Calu3 (cell line): ENCODE measurements around the gene TMEM40. TPM values are rescaled to one million over a fixed set of nuclear protein-coding genes. Genes with fewer than 3 reads are reported as not detected.
"Not testable (repeated sequence)": the region's sequence is repeated elsewhere in the genome, so short reads cannot be mapped to it uniquely, and the experiment has no call there.

ENCODE experiments used
- BruUV-seq: library from RNA; stranded (reverse); fragments of 400-500 nt; replicated peaks from 2 replicates; lab custom pipeline; 2021; lab: Mats Ljungman, UMichigan
- CTCF ChIA-PET: fragments of 300-600 bp; sonication (Branson Sonifier 250); formaldehyde crosslinking; loops from one replicate; lab custom pipeline; 2022; ENCODE audit warnings: antibody characterized with exemption; lab: Charles Lee
- DNase-seq: peaks from one replicate; pipeline ENCODE4 v3.0.0; 2022
- H3K27ac Mint-ChIP-seq: one replicate; pipeline ENCODE4 v1.8.0; 2022; ENCODE audit warnings: mixed read lengths; ENCODE audit not compliant: unreplicated experiment
- H3K27me3 Mint-ChIP-seq: one replicate; pipeline ENCODE4 v1.8.0; 2022; ENCODE audit warnings: mixed read lengths; ENCODE audit not compliant: unreplicated experiment
- H3K36me3 Mint-ChIP-seq: one replicate; pipeline ENCODE4 v1.8.0; 2022; ENCODE audit warnings: mild to moderate bottlenecking, moderate library complexity, mixed read lengths; ENCODE audit not compliant: insufficient read depth, unreplicated experiment
- H3K4me1 Mint-ChIP-seq: one replicate; pipeline ENCODE4 v1.8.0; 2022; ENCODE audit warnings: mild to moderate bottlenecking, low read depth, mixed read lengths; ENCODE audit not compliant: unreplicated experiment
- H3K4me3 Mint-ChIP-seq: one replicate; pipeline ENCODE4 v1.8.0; 2022; ENCODE audit warnings: mild to moderate bottlenecking, low read depth, moderate library complexity, mixed read lengths; ENCODE audit not compliant: unreplicated experiment
- H3K9me3 Mint-ChIP-seq: one replicate; pipeline ENCODE4 v1.8.0; 2022; ENCODE audit warnings: low read depth, mixed read lengths; ENCODE audit not compliant: unreplicated experiment
- intact Hi-C: fragments of 100-400 bp; cut with micrococcal nuclease; formaldehyde crosslinking; loops from one replicate; pipeline ENCODE4 v1.10.0; 2022; ENCODE audit not compliant: unreplicated experiment
- total RNA-seq: library from RNA; stranded (reverse); gene quantifications from 2 replicates; pipeline ENCODE4 v1.2.3, GENCODE V29; 2022
- TF ChIP-seq, protein P1 (sequence below): fragments of 200-600 bp; IDR thresholded peaks from one replicate; pipeline ENCODE4 v1.8.0; 2022; ENCODE audit warnings: antibody characterized with exemption; ENCODE audit not compliant: unreplicated experiment

TMEM40 gene
- total RNA-seq, 1 experiment from 2014 or later: 0.42 TPM

DNA sequence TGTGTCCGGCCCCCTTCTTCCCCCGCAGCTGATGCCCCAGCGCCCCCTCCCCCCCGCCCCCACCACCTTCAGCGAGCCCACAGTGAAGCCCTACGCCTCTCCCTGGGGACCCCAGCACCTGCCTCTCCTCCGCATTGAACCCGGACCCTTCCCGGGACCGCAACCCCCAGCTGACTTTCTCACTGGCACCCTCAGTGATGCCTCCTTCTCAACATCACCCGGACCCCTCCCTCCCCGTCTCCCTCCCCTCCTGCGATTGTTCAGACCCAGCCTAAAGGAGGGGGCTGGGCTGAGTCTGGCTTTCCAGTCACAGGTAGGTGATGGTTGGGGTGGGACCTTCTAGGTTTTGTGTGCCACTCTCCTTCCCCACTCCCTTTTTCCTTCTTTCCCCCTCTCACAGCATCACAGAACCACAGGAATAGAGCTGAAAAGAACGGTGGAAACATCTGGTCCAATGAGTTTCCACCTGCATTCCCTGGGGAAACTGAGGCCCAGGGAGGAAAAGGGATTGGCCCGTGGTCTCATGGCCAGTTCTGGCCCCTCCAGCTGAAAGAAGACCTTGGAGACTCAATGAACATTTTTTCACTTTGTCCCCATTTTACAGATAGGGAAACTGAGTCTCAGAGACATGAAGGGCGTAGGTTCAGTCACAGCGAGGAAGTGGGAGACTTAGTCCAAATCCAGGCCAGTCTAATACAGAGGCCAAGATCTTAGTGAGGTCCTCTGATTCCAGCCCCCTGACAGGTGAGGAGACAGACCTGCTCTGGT lies 38.2 kb upstream of the TMEM40 start:
- Mint-ChIP-seq H3K4me3 (no peak overlapping the region), H3K36me3 (no peaks in the 10 kb centered on the region), H3K4me1 (no peaks in the 10 kb centered on the region), H3K27me3 (peaks cover 40% of the 10 kb centered on the region), H3K27ac (no peak overlapping the region), H3K9me3 (no peaks in the 10 kb centered on the region)
- TF ChIP-seq, protein P1, sequence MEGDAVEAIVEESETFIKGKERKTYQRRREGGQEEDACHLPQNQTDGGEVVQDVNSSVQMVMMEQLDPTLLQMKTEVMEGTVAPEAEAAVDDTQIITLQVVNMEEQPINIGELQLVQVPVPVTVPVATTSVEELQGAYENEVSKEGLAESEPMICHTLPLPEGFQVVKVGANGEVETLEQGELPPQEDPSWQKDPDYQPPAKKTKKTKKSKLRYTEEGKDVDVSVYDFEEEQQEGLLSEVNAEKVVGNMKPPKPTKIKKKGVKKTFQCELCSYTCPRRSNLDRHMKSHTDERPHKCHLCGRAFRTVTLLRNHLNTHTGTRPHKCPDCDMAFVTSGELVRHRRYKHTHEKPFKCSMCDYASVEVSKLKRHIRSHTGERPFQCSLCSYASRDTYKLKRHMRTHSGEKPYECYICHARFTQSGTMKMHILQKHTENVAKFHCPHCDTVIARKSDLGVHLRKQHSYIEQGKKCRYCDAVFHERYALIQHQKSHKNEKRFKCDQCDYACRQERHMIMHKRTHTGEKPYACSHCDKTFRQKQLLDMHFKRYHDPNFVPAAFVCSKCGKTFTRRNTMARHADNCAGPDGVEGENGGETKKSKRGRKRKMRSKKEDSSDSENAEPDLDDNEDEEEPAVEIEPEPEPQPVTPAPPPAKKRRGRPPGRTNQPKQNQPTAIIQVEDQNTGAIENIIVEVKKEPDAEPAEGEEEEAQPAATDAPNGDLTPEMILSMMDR: no peak
- no peak for DNase-seq
- CTCF ChIA-PET: interaction anchor here (0.6 kb wide), 1 partner anchor 138 kb away, joined by 6 read pairs; no protein-coding TSS in a partner anchor
- intact Hi-C loops: no loop called here
- BruUV-seq: no TSS peak

DNA sequence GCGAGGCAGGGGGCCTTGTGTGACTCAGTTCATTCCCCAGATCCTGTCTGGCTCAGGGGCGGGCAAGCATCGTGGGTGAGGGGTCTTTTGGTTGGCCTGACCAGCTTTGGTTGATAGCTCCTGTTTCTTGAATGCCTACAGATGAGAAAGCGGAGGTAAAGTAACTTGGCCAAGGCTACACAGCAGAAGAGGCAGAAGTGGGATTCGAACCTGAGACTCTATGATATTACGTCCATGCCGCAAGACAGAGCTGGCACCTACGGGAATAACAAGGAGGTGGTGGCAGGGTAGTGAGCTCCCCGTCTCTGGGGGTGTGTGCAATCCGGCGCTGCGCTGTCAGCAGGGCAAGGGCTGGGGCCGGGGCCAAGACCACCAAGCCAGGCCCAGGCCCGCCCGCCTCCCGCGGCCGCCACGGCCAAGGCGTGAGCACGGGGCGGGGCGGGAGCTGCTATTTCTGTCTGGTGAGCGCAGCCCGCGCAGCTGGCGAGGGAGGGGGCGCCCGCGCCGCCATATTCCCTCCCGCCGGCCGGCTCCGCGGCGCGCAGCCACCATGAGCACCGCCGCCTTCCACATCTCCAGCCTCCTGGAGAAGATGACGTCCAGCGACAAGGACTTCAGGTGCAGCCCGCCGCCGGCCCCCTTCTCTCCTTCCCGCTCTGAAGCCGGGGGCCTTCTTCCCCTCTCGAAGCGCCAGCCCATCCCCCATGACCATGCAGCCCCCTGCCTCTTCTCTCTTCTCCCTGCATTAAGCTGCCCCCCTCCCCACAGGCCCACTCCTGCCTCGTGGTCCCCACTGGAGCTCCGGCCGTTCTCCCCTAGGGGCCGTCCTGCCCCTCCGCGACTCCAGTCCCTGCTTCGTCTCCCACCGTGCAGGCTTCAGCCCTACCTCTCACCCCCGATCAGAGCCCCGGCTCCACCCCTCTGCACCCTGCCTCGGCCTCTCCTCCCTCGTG lies 37.4 kb upstream of the TMEM40 start, which contains the start of gene CAND2:
TSS of gene CAND2 (plus strand) at position 510 of the 953 bp plus-strand sequence. CDS start at position 551, 41 bp downstream.
- Mint-ChIP-seq H3K4me1 (no peaks in the 10 kb centered on the region), H3K36me3 (no peaks in the 10 kb centered on the region), H3K4me3 (no peak within 1 kb of the TSS), H3K27me3 (peaks cover 40% of the 10 kb centered on the region), H3K9me3 (no peaks in the 10 kb centered on the region), H3K27ac (no peak within 1 kb of the TSS)
- no peak for DNase-seq
- TF ChIP-seq, protein P1: no peak
- CTCF ChIA-PET: interaction anchor here (0.6 kb wide), 1 partner anchor 139 kb away, joined by 6 read pairs; no protein-coding TSS in a partner anchor
- no TSS peak for BruUV-seq
- intact Hi-C loops: no loop called here

DNA sequence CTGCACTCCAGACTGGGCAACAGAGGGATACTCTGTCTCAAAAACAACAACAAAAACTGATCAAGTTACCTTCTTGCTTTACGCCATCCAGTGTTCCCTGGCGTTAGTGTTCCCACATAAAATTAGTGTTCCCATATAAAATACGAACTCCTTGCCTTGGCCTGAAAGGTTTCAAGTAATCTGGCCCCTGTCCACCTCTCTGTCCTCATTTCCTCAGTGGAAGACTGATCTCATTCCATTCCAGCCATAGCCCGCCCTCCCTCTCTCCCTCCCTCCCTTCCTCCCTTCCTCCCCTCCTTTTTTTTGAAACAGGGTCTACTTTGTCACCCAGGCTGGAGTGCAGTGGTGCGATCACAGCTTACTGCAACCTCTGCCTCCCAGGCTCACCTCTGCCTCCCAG lies 34.6 kb upstream of the TMEM40 start:
- Mint-ChIP-seq H3K4me3 (no peak overlapping the region), H3K4me1 (no peaks in the 10 kb centered on the region), H3K27ac (no peak overlapping the region), H3K27me3 (peaks cover 51% of the 10 kb centered on the region), H3K36me3 (no peaks in the 10 kb centered on the region), H3K9me3 (no peaks in the 10 kb centered on the region)
- CTCF ChIA-PET: no interaction called here
- intact Hi-C loops: loop anchor here (5.0 kb wide), 1 partner anchor 596 kb away; no protein-coding TSS in a partner anchor
- BruUV-seq: no TSS peak
- no peak for DNase-seq
- TF ChIP-seq, protein P1: no peak

DNA sequence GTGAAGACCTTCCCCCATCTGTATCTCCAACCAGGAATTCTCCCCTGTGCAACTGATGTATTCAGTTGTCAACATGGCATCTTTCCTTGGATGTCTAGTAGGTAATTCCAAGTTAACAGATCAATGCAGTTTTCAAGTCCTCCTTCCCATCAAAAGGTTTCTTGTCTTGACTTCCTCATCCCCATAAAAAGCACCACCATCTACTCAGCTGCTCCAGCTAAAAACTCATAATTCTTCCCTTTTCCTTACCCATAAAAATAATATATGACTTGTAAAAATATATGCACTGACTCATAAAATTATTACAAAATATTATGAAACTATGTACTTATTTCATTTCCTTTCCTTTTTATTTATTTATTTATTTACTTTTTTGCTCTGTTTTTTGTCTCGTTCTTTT lies 32.4 kb upstream of the TMEM40 start:
- no peaks in the 10 kb centered on the region for H3K4me1 Mint-ChIP-seq
- H3K27ac Mint-ChIP-seq: no peak overlapping the region
- DNase-seq: no peak
- no peaks in the 10 kb centered on the region for H3K9me3 Mint-ChIP-seq
- no peaks in the 10 kb centered on the region for H3K36me3 Mint-ChIP-seq
- no TSS peak for BruUV-seq
- CTCF ChIA-PET: interaction anchor here (0.6 to 1.0 kb wide), 2 partner anchors 30 to 367 kb away, joined by 3 read pairs; no protein-coding TSS in a partner anchor
- H3K4me3 Mint-ChIP-seq: no peak overlapping the region
- intact Hi-C loops: loop anchor here (5.0 kb wide), 1 partner anchor 594 kb away; no protein-coding TSS in a partner anchor
- peaks cover 50% of the 10 kb centered on the region for H3K27me3 Mint-ChIP-seq
- TF ChIP-seq, protein P1: no peak

DNA sequence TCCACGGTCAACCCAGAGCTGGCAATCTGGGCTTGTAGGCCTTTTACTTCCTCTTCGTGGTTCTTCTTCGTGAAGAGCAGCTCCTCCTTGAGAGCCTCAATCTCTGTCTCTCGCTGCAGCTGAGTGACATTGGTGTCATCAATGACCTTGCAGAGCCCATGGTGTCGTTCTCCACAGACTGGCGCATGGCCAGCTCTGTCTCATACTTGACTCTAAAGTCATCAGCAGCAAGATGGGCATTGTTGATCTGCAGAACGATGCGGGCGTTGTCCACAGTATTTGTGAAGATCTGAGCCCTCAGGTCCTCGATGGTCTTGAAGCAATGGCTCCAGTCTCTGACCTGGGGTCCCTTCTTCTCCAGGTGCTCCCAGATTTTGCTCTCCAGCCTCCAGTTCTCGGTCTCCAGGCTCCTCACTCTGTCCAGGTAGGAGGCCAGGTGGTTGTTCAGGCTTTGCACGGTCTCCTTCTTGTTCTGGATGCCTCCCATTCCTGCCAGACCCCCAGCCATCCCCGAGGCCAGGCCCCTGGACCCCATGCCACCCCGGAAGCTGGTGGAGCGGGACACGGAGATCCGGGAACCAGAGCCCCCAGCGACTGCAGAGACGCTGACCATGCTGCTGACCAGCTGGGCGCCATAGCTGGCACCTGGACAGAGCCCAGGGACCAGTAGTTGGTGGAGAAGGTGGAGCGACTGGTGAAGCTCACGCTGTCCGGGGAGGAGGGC lies 29.1 kb upstream of the TMEM40 start:
- H3K4me3 Mint-ChIP-seq, DNase-seq, H3K27ac Mint-ChIP-seq, intact Hi-C loops, H3K4me1 Mint-ChIP-seq, H3K36me3 Mint-ChIP-seq, BruUV-seq, H3K9me3 Mint-ChIP-seq: not testable (repeated sequence)
- peaks cover 66% of the 10 kb centered on the region for H3K27me3 Mint-ChIP-seq
- CTCF ChIA-PET: interaction anchor here (0.9 to 2.3 kb wide), 7 partner anchors 11 to 210 kb away, joined by 3 to 8 read pairs (median 3); no protein-coding TSS in a partner anchor
